GM10266 (cell line): ENCODE results near the gene ZDHHC6.
"Not testable (repeated sequence)": the region's sequence is repeated elsewhere in the genome, so short reads cannot be mapped to it uniquely, and the experiment has no call there.

Experiments
- DNase-seq: peaks from one replicate; pipeline ENCODE4 v3.0.0; 2012; ENCODE audit errors: extremely low spot score
- TF ChIP-seq, protein P1 (sequence below): IDR thresholded peaks from 2 replicates; pipeline ENCODE4 v1.5.1; 2012; ENCODE audit warnings: mild to moderate bottlenecking, low read depth; ENCODE audit not compliant: control insufficient read depth, insufficient read depth; ENCODE audit errors: missing control alignments

Gene ZDHHC6

DNA sequence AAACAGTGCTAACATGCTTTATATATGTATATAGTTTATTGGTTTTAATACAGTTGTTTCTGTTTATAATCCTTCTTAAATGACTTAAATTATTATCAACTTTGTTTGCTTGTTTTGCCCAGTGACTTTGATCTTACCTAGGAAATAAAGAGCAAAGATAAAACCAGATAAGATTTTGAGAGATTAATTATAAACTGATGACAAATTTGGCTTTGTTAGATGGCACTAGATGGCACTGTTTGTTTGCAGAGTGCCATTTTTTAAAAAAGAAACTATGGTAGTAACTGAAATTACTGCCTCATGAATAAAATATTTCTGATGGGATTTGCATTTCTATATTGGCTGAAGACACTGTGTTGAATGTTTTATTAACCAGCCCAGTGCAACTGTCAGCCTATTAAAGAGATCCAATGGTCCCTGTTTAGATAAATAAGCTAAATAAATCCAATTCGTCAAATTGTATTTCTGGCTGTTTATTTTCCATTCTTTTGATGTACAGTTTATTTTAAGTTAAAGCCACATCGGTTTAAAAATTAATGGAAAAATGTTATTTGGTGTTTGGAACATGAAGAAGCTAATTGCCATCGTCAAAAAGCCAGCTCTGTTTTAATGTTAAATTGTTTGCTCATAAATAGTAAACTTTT lies 29.0 kb upstream of the ZDHHC6 start:
- no peak for DNase-seq
- TF ChIP-seq, protein P1, sequence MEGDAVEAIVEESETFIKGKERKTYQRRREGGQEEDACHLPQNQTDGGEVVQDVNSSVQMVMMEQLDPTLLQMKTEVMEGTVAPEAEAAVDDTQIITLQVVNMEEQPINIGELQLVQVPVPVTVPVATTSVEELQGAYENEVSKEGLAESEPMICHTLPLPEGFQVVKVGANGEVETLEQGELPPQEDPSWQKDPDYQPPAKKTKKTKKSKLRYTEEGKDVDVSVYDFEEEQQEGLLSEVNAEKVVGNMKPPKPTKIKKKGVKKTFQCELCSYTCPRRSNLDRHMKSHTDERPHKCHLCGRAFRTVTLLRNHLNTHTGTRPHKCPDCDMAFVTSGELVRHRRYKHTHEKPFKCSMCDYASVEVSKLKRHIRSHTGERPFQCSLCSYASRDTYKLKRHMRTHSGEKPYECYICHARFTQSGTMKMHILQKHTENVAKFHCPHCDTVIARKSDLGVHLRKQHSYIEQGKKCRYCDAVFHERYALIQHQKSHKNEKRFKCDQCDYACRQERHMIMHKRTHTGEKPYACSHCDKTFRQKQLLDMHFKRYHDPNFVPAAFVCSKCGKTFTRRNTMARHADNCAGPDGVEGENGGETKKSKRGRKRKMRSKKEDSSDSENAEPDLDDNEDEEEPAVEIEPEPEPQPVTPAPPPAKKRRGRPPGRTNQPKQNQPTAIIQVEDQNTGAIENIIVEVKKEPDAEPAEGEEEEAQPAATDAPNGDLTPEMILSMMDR: peak; percentile 24

DNA sequence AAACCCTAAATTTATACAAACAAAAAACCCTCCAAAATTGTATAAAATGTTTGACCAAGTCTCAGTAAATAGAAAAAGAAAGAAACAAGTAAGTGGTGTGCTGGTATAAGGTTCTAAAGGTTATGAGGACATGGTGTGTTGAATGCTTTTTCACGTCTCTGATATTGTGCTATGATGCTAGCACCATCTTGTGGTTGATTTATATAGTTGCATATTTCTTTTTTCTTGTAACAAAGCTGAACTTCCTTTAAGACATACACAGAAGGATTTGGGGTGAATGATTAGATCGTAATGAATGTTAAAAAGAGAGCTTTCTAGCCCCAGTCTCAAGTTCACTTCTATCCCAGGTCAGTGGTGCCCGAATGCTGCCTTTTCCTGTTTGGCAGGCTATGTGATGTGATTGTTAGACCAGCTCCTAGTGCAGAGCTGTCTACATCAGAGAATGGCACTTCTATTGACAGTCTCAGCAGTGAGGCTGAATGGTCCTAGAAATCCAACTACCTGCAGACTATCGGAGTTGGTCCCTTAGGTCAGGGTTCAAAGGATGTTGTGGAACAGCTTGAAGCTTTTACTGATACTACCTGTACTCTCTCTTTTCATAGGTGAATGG lies 25.3 kb upstream of the ZDHHC6 start:
- TF ChIP-seq, protein P1: peak; percentile 60
- DNase-seq: peak; percentile 60

DNA sequence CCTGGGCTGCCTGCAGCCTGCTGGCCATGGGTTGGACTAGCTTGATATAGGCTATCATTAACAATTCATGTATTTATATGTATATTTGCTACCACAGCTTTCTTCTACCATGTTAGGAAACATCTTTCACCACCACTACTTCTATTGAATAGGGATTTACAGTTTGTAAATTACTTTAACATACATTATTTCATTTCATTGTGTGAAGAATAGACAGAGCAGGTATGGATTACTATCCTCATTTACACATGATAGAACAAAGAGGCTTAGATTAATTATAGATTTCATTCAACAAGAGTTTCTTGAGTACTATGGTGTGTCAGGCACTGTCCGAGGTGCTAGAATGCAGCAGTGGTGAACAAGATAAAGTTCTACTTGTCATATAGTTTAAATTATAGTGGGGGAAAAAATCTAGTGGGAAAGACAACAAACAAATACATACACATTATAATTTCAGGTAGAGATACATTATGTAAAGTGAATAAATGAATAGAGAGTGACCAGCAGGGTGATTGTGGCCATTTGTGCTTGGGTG lies 20.9 kb upstream of the ZDHHC6 start:
- no peak for DNase-seq
- TF ChIP-seq, protein P1: no peak

DNA sequence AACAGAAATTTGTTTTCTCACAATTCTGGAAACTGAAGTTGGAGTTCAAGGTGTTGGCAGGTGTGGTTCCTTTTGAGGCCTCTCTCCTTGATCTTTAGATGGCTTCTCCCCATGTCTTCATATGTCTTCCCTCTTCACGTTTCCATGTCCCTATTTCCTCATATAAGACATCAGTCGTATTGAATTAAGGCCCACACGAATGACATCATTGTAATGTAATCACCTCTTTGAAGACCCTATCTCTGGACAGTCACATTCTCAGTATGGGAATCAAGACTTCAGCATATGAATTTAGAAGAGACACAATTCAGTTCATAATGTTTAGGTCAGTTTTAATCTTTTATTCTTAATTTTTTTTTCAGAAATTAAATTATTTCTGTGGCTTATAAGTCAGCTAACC lies 20.1 kb upstream of the ZDHHC6 start:
- DNase-seq: no peak
- TF ChIP-seq, protein P1: no peak

DNA sequence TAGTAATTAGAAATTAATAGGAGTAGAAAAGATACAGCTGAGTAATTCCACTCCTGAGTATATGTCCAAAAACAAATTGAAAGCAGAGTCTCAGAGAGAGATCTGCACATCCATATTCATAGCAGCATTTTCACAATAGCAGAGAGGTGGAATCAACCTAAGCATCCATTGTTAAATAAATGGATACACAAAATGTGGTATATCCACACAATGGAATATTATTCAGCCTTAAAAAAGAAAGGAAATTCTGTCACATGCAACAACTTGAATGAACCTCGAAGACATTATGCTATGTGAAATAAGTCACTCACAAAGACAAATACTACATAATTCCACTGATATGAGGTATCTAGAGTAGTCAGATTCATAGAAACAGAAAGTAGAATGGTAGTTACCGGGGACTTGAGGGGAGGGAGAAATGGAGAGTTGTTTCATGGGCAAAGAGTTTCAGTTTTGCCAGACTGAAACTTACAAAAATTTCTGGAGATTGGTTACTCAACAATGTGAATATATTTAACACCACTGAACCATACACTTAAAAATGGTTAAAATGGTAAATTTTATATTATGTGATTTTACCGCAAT lies 18.7 kb upstream of the ZDHHC6 start:
- DNase-seq: no peak
- TF ChIP-seq, protein P1: no peak

DNA sequence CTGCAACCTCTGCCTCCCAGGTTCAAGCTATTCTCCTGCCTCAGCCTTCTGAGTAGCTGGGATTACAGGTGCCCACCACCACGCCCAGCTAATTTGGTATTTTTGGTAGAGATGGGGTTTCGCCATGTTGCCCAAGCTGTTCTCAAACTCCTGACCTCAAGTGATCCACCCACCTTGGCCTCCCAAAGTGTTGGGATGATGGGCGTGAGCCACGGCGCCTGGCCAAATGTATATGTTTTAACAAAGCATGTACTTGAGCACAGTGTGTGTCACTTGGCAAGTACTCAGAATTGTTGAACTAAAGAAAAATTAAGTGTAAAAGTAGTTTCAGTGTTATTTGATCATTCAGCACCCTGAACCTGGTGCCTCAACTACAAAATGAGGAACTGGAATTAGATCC lies 17.4 kb upstream of the ZDHHC6 start:
- not testable (repeated sequence) for DNase-seq

DNA sequence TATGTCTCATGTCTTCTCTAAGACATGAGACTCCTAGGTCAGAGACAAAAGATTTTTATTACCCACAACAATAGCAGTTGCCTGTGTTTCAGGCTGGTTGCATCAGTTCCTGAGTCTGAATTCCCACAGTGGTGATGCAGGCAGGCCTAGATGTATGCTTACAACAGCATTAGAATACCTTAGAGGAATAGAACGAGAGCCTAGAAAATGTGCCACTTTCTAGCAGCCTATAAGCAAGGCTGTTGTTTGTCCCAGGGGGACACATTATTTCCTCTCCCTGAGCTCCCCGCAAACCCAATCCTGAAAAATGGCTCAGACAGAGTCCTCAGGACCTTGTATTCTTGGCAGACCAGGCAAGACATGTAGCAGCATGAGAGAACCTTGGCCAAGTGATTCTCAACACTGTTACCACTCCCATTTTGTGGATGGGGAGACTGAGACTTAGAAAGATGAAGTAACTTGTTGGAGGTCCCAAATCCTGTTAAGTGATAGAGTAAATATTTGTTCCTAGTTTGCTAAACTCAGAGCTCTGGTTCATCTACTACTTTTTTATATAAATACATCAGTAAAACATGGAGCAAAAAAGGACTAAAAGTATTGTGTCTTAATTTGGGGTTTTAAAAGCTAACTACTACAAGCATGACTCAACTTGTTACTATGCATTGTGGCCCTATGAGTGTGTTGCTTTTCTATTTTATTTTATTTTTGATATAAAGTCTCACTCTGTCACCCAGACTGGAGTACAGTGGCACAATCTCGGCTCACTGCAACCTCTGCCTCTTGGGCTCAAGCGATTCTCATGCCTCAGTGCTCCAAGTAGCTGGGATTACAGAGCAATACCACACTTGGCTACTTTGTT lies 14.5 kb upstream of the ZDHHC6 start:
- TF ChIP-seq, protein P1: no peak
- no peak for DNase-seq
